SK-N-MC (cell line): Measurements from ENCODE around the gene MME.

ENCODE experiments used
- EZH2 ChIP-seq: fragments of 200-600 bp; sonication (generic); IDR thresholded peaks from one replicate; pipeline ENCODE4 v1.6.1; 2017; ENCODE audit warnings: antibody characterized with exemption
- POLR2AphosphoS5 ChIP-seq: IDR thresholded peaks from 2 replicates; pipeline ENCODE4 v1.6.1; 2012; ENCODE audit warnings: mild to moderate bottlenecking, low read depth, low read length, borderline replicate concordance

DNA sequence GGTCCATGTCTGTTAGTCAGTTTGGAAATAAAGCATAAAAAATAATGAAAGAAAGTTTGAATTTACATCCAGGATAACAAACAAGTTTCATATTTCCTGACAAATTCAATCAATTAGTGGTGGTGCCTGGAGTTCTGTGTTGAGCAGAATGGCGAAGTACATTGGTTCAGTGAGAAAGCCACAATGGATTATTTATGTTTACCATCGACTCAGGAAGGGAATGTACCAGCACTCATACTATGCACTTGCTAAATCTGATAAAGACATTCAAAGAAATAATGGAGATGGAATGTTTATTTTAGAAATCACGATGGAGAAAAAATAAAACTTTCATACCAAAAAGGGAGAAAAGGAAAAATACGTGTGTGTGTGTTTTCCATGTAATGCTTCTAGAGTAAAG, 45.3 kb upstream of the MME start:
- TF ChIP-seq EZH2: no peak
- no peak for TF ChIP-seq POLR2AphosphoS5
